Measurements from ENCODE around the gene SSUH2. TPM values are rescaled to one million over a fixed set of nuclear protein-coding genes. Genes with fewer than 3 reads are reported as not detected.
A peak's percentile ranks its signal among the peaks of the same experiment; 100 is the strongest.

Gene SSUH2
- total and polyA plus RNA-seq, 2 of the 13 experiments (the other 11 are each of a cell fraction or from before 2014, with no cell fraction given): 38.1 to 136 TPM

DNA sequence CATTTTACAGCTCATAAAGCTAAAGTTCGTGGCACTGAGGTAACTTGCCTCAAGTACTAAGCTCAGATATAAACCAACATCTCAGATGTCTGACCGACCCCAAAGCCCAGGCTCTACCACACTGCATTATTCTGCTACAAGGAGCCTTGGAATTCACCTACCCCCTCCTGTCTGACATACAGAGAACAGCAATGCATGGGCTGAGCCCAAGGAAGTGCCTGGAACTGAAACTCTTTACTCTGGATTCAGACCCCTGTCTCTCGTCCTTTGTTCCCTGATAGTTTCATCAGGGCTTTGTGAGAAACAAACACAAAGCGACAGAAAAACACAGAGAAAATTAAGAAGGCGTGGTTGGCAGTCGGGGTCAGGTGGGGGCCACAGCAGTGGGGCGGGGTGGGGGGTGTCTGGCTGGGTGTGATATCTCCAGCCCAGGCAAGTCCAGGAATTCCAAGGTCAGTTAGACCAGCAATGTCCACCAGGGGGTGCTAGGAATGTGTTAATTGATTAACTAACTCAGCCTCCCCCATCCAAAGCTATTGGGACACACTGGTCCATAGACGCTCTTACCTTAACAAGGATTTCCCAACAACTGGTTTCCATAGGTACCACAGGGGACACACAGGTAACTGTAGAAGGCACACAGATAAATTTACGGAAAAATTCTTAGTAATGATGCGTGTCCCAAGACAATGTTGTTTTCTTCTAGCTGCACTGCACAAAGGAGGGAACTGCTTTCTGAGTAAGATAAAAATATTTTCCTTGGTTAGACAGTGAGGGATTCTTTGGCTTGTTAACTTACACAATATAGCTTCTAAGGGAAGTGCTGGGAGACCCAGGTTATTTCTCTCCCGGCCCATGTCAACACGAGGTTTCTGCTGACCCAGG lies 18.8 kb upstream of the SSUH2 start (continued):
- TF ChIP-seq CCAR2 (optimal IDR thresholded peaks at IDR 0.05; ENCODE audit: low read depth, low read length): no peak
- TF ChIP-seq SOX13 (IDR thresholded peaks at IDR 0.05): no peak
- peak in 1 of 2 experiments; percentile 77; a peak in 2 of 4 replicates for TF ChIP-seq SOX13 (CRISPR knock-in tag; conservative IDR thresholded peaks at IDR 0.05 in 1 of 2, IDR thresholded peaks at IDR 0.05 in 1 of 2)
- TF ChIP-seq, protein P1, sequence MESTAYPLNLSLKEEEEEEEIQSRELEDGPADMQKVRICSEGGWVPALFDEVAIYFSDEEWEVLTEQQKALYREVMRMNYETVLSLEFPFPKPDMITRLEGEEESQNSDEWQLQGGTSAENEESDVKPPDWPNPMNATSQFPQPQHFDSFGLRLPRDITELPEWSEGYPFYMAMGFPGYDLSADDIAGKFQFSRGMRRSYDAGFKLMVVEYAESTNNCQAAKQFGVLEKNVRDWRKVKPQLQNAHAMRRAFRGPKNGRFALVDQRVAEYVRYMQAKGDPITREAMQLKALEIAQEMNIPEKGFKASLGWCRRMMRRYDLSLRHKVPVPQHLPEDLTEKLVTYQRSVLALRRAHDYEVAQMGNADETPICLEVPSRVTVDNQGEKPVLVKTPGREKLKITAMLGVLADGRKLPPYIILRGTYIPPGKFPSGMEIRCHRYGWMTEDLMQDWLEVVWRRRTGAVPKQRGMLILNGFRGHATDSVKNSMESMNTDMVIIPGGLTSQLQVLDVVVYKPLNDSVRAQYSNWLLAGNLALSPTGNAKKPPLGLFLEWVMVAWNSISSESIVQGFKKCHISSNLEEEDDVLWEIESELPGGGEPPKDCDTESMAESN (CRISPR knock-in tag; conservative IDR thresholded peaks at IDR 0.05): no peak
- TF ChIP-seq SIX1 (CRISPR knock-in tag; IDR thresholded peaks at IDR 0.05; ENCODE audit: borderline replicate concordance): no peak
- no peak for TF ChIP-seq ZNF709 (CRISPR knock-in tag; IDR thresholded peaks at IDR 0.05)
- TF ChIP-seq, protein P2, sequence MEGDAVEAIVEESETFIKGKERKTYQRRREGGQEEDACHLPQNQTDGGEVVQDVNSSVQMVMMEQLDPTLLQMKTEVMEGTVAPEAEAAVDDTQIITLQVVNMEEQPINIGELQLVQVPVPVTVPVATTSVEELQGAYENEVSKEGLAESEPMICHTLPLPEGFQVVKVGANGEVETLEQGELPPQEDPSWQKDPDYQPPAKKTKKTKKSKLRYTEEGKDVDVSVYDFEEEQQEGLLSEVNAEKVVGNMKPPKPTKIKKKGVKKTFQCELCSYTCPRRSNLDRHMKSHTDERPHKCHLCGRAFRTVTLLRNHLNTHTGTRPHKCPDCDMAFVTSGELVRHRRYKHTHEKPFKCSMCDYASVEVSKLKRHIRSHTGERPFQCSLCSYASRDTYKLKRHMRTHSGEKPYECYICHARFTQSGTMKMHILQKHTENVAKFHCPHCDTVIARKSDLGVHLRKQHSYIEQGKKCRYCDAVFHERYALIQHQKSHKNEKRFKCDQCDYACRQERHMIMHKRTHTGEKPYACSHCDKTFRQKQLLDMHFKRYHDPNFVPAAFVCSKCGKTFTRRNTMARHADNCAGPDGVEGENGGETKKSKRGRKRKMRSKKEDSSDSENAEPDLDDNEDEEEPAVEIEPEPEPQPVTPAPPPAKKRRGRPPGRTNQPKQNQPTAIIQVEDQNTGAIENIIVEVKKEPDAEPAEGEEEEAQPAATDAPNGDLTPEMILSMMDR (CRISPR knock-in tag; IDR thresholded peaks at IDR 0.05): peak; percentile 82
- TF ChIP-seq, protein P3, sequence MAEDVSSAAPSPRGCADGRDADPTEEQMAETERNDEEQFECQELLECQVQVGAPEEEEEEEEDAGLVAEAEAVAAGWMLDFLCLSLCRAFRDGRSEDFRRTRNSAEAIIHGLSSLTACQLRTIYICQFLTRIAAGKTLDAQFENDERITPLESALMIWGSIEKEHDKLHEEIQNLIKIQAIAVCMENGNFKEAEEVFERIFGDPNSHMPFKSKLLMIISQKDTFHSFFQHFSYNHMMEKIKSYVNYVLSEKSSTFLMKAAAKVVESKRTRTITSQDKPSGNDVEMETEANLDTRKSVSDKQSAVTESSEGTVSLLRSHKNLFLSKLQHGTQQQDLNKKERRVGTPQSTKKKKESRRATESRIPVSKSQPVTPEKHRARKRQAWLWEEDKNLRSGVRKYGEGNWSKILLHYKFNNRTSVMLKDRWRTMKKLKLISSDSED (CRISPR knock-in tag; IDR thresholded peaks at IDR 0.05): no peak
- no peak for TF ChIP-seq CC2D1A (CRISPR knock-in tag; IDR thresholded peaks at IDR 0.05)
- TF ChIP-seq ZNF562 (CRISPR knock-in tag; IDR thresholded peaks at IDR 0.05; ENCODE audit: borderline replicate concordance): no peak
- no peak for TF ChIP-seq FOXJ3 (CRISPR knock-in tag; IDR thresholded peaks at IDR 0.05; ENCODE audit: borderline replicate concordance)
- no peak for TF ChIP-seq HNRNPK (IDR thresholded peaks at IDR 0.05; ENCODE audit: low read depth, low read length, poor library complexity, severe bottlenecking)
- no peak for TF ChIP-seq KLF15 (CRISPR knock-in tag; IDR thresholded peaks at IDR 0.05; ENCODE audit: borderline replicate concordance)
- TF ChIP-seq ARNT (IDR thresholded peaks at IDR 0.05): no peak
- no peak for TF ChIP-seq TMF1 (CRISPR knock-in tag; IDR thresholded peaks at IDR 0.05; ENCODE audit: low read depth)
- no peak for TF ChIP-seq FOXM1 (CRISPR knock-in tag; IDR thresholded peaks at IDR 0.05)
- TF ChIP-seq NONO (IDR thresholded peaks at IDR 0.05): no peak
- 0 out of 2 replicates have a peak, but pooled peaks have one; percentile 19 for TF ChIP-seq NONO (CRISPR knock-in tag; conservative IDR thresholded peaks at IDR 0.05)
- peak in 1 of 2 experiments; percentile 38; a peak in 1 of 4 replicates for TF ChIP-seq NR2F1 (CRISPR knock-in tag; IDR thresholded peaks at IDR 0.05)
- TF ChIP-seq PPARG (CRISPR knock-in tag; conservative IDR thresholded peaks at IDR 0.05): no peak
- no peak for TF ChIP-seq REXO4 (CRISPR knock-in tag; IDR thresholded peaks at IDR 0.05; ENCODE audit: borderline replicate concordance)
- TF ChIP-seq ZNF644 (CRISPR knock-in tag; IDR thresholded peaks at IDR 0.05; ENCODE audit: low read depth): 0 out of 2 replicates have a peak, but pooled peaks have one; percentile 12

All from HepG2 (cell line).